WTC11 (cell line): ENCODE measurements around the gene FAM228B.
A peak's percentile ranks its signal among the peaks of the same experiment; 100 is the strongest.

Source experiments
- ELF4 ChIP-seq: sonication (generic); formaldehyde crosslinking; IDR thresholded peaks from 2 replicates; pipeline ENCODE4 v1.8.1; 2022; ENCODE audit warnings: low read depth, mild to moderate bottlenecking, moderate library complexity, missing genetic modification reagents
- NR1H2 ChIP-seq: sonication (generic); formaldehyde crosslinking; IDR thresholded peaks from 2 replicates; pipeline ENCODE4 v1.9.0; 2021; ENCODE audit warnings: mild to moderate bottlenecking, moderate library complexity, missing genetic modification reagents
- TF ChIP-seq, protein P1 (sequence below): fragments of 200-600 bp; IDR thresholded peaks from 2 replicates; pipeline ENCODE4 v1.8.0; 2022; ENCODE audit warnings: antibody characterized with exemption
- TF ChIP-seq, protein P2 (sequence below): sonication (generic); formaldehyde crosslinking; IDR thresholded peaks from 2 replicates; pipeline ENCODE4 v1.8.1; 2023; ENCODE audit warnings: mild to moderate bottlenecking, missing genetic modification reagents, moderate library complexity
- TF ChIP-seq, protein P3 (sequence below): fragments of 250-450 bp; sonication (Bioruptor Pico); IDR thresholded peaks from 2 replicates; pipeline ENCODE4 v1.8.0; 2021; ENCODE audit warnings: mild to moderate bottlenecking

DNA sequence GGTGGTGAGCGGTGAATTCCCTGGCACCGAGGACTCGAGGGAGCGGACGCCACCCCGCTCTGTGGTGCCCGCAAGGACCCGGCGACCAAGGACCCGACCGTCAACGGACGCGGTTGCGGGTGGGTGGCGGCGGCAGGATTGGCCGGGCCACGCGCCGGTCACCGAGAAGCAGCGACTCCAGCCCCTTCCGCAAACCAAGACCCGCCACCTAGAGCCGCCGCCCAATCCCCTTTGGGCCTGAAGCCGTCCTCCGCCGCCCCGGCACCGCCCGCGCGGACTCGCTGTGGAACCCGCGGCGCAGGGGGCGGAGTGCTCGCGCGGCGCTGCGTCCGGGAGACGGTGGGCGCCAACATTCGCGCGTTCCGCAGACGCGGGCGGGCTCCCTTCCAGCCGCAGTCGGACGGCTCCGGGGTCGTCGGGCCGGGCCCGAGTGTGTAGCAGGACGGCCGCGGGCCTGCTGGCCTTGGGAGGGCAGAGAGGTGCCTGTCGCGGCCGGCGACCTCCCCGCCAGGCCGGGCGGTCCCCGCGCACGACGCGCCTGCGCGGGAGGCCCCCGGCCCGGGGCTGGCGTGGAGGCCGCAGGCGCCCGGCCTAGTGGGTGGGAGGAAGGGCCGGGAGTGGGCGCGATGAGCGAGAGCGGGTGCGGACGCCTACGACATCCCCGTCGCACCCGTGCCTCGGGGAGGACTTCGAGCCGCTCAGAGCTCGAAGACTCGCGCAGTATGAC lies at the start of gene FAM228B, which contains the start of gene PFN4:
- 0 out of 2 replicates have a peak, but pooled peaks have one; percentile 42 for TF ChIP-seq ELF4 (CRISPR knock-in tag)
- TF ChIP-seq, protein P1, sequence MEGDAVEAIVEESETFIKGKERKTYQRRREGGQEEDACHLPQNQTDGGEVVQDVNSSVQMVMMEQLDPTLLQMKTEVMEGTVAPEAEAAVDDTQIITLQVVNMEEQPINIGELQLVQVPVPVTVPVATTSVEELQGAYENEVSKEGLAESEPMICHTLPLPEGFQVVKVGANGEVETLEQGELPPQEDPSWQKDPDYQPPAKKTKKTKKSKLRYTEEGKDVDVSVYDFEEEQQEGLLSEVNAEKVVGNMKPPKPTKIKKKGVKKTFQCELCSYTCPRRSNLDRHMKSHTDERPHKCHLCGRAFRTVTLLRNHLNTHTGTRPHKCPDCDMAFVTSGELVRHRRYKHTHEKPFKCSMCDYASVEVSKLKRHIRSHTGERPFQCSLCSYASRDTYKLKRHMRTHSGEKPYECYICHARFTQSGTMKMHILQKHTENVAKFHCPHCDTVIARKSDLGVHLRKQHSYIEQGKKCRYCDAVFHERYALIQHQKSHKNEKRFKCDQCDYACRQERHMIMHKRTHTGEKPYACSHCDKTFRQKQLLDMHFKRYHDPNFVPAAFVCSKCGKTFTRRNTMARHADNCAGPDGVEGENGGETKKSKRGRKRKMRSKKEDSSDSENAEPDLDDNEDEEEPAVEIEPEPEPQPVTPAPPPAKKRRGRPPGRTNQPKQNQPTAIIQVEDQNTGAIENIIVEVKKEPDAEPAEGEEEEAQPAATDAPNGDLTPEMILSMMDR, result no peak
- TF ChIP-seq, protein P2, sequence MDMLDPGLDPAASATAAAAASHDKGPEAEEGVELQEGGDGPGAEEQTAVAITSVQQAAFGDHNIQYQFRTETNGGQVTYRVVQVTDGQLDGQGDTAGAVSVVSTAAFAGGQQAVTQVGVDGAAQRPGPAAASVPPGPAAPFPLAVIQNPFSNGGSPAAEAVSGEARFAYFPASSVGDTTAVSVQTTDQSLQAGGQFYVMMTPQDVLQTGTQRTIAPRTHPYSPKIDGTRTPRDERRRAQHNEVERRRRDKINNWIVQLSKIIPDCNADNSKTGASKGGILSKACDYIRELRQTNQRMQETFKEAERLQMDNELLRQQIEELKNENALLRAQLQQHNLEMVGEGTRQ (CRISPR knock-in tag), result no peak; the same call in 1 of the 2 replicates
- TF ChIP-seq NR1H2 (CRISPR knock-in tag), result no peak
- TF ChIP-seq, protein P3, sequence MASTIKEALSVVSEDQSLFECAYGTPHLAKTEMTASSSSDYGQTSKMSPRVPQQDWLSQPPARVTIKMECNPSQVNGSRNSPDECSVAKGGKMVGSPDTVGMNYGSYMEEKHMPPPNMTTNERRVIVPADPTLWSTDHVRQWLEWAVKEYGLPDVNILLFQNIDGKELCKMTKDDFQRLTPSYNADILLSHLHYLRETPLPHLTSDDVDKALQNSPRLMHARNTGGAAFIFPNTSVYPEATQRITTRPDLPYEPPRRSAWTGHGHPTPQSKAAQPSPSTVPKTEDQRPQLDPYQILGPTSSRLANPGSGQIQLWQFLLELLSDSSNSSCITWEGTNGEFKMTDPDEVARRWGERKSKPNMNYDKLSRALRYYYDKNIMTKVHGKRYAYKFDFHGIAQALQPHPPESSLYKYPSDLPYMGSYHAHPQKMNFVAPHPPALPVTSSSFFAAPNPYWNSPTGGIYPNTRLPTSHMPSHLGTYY (CRISPR knock-in tag), result no peak
